ENCODE measurements around the gene NFS1.
"Not testable (repeated sequence)": the region's sequence is repeated elsewhere in the genome, so short reads cannot be mapped to it uniquely, and the experiment has no call there.

NFS1 gene

DNA sequence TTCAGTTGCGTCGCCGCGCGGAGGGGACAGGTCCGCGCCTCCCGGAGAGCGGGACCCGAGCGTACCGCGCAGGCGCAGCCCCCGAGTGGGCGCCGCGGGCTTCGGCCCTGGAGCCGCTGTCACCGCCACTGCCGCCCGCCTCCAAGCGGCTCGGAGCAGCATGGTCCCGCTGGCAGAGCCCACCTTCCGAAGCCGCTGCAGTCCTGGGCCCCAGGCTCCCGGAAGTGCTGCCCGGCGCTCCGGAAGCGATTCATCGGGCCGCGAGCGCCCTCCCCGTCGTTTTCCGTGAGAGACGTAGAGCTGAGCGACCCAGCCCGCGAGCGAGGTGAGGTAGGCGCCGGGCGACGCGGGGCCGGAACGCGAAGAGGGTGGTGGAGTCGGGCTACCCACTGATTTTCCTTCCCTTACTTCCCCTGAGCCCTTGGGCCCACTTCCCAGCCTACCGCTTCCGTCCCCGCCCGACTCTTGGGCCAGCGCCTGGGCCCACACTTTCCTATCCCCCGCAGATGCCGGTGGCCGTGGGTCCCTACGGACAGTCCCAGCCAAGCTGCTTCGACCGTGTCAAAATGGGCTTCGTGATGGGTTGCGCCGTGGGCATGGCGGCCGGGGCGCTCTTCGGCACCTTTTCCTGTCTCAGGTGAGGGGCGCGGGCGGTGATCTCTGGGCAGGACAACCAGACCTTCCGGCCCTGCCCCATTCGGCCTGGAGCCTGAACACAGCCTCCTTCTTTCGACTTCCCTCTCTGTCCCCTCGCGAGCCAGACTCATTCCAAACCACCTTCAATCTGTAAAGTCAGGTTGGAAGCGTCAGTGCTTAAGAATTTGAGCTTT lies at the start of gene NFS1, which contains the start of gene ROMO1:
Gene NFS1, minus strand, starts transcription at position 226 of the 830 bp plus-strand sequence. Its CDS starts 64 bp downstream, at position 162.
Gene ROMO1, plus strand, starts transcription at position 279 of the 830 bp plus-strand sequence. Its CDS starts 228 bp downstream, at position 507.
- DNase-seq (ENCODE audit: low spot score), result peak; percentile 75

DNA sequence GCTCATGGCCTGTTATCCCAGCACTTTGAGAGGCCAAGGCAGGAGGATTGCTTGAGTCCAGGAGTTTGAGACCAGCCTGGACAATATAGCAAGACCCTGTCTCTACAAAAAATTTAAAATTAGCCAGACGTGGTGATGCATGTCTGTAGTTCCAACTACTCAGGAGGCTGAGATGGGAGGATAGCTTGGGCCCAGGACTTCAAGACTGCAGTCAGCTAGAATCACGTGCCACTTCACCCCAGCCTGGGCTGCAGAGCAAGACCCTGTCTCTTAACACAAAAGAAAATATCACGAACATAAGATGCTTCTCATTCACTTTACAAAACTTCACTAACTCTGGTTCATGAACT lies 45.3 kb upstream of the NFS1 start:
- DNase-seq (ENCODE audit: low spot score), result not testable (repeated sequence)

DNA sequence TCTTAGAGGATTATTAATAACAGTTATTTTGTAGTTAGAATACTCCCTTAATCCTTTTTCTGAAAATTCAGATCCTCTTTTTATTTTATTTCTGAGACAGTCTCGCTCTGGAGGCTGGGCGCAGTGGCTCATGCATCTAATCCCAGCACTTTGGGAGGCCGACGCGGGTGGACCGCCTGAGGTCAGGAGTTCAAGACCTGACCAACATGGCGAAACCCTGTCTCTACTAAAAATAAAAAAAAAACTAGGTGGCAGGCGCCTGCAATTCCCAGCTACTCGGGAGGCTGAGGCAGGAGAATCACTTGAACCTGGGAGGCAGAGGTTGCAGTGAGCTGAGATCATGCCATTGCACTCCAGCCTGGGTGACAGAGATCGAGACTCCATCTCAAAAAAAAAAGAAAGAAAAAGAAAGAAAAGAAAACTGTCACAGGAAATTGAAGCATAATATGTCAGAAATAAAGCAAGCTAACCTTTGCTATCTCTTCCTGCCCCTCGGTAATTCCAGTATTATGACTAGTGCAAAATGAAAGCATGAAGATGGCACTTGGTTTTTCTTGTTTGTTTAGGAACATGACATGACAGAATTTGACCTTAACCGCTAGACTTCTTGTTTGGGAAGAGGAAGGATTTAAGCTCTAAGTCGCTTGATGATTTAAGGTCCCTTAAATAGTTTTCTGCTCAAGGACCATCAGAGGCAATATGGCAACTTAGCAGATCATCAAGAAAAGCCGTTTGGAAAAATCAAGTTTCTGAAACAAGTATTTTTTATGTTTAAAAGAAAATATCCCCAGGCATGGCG lies 44.7 kb upstream of the NFS1 start:
- DNase-seq (ENCODE audit: low spot score), result peak; percentile 72

DNA sequence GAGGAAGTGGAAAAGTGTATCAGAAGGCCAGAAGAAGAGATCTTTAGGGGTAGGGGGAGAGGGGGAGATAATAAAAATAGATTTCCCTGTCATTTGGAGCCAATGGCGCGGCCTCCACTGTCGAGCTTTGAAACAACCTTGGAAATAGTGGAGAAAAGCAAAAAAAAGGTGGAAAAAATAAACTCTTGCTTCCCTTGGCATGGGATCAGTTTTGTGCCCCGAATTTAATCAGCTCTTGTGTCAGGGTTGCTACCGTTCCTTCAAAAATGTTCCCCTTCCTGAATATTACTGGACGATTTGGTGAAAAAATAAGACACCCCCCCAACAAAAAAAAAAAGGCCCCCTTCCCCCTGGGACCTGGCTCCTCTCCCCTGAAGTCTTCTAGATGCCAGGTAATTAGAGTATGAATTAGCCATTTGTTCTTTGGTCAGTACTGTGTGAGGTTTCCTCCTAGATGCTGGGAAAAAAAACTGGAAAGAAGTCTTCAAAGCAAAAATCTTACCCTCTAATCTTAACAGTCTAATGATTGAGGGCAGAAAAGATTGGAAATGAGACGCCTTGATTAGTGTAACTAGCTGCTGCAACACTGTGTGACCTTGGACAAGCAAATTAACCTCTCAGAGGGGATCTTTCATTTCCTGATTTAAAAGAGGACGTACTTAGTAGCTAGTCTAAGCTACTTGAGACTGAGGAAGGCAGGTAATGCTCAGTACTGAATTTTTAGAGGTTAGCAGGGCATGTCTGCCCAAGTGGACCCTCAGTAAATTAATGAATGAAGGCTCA lies 43.8 kb upstream of the NFS1 start:
- peak; percentile 63 for DNase-seq (ENCODE audit: low spot score)

DNA sequence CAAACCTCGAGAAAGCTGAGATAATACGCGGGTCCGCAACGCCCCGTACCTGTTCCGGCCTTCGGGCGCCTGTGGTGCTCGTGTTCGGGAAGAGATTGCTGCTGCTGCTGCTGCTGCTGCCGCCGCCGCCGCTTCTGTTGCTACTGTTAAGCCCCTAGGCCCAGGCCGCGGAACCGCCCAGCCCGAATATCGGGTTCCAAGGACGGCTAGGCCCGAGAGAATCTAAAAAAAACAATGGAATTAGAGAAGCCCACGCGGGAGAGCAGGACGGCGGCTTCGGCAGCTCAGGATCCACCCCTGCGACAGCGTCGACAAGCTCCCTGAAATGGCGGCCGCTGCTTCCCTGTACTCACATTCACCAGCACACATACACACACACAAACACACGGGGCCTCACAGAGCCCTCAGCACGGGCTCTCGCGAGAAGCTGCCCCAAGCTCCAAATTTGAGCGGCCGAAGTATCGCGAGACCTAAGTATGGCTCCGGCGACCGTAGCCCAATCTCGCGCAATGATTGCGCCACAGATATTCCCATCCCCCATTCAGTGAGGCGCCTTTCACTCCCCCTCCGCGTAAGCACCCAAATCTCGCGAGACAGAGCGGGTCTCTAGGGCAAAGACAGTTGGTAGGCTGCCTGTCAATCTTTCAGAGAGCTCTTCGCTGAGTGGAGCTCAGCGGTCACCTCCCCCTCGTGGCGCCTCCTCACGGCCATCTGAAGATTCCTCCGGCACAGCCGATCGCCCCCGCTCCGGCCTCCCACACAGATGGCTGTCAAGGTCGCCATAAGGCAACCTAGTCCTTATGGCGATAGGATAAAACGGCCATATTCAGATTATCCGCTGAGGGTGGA lies 43.0 kb upstream of the NFS1 start, which contains the start of gene RBM39:
Gene RBM39, minus strand, starts transcription at position 369 of the 849 bp plus-strand sequence. CDS start 1,386 bp downstream, outside the sequence.
- DNase-seq (ENCODE audit: low spot score), result peak; percentile 100

DNA sequence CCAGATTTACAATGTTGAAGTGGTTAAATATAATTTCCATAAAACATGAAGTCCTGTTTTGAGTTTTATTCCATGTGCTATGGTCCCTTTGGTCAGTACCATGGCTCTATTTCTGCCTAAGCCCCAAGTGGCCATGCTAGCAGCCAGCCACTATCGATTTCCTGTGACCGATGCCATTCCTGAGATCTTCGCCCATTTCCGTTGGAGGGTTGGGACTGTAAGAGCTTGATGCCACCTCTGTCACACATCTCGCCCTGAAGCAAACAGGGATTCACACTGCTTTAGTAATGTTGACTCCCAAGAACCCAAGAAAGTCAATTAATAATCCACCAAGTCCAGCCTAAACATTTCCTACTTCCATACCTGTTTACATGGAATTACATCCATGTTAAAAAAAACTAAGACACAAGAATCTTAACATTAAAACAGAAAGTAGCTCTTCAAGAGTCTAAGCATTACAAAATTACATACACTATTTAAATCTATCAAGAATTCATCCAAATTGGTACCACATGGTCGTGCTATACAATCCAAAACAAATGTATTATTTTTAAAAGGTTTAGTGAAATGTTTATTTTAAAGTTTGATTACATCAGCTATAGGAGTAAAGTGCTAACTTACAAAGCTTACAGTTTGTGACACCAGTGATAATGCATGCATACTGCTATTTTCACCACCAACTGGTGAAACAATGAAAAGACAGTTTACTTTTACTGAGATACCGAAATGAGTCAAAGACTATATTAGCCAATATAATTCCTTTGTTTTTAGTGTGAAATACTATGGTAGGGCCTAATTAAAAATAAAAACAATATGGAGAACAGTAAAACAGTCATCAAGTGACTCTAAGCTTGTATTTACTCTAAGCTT lies 40.4 kb upstream of the NFS1 start:
- peak; percentile 53 for DNase-seq (ENCODE audit: low spot score)

DNA sequence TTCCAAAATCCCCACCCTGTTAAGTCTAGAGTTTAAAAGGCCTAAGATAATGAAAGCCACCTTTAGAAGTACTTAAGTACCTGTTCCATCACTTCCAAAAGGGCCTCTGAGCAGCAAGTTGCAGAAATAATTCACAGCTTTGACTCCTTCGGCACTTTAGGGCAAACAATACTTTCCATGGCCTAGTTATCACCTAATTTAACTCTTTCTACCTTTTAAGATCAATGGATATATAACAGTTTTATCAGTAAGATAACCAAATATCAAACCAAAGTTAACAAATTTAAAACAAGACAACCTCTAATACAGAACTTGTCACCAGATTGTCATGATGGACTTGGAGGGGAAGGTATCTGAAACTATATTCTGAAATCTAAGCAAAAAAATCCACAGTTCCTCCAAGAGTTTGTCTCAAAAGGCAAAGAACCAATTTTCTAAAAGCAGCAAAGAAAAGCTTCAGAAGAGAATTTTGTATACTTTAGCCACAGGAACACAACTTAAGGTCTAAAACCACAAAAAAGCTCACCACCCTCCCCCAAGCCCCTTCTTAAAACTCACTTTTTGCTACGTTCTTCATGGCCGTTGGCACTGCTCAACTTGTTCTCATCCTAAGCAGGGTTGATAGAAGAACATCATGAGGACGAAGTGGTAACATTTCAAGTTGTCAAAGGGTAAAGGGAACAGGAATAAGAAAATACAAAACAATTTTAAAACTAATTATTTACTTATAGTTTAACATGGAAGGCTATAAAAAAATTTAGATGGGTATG lies 39.4 kb upstream of the NFS1 start:
- DNase-seq (ENCODE audit: low spot score), result no peak

DNA sequence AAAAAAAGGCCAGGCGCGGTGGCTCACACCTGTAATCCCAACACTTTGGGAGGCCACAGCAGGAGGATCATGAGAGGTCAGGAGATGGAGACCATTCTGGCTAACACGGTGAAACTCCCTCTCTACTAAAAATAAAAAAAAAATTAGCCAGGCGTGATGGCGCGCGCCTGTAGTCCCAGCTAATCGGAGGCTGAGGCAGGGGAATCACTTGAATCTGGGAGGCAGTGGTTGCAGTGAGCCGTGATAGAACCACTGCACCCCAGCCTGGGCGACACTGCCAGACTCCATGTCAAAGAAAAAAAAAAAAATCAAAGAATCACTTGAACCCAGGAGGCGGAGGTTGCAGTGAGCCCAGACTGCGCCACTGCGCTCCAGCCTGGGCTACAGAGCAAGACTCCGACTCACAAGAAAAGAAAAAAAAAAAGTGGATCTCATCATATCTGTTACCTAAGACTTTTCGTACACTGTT lies 38.7 kb upstream of the NFS1 start:
- no peak for DNase-seq (ENCODE audit: low spot score)

DNA sequence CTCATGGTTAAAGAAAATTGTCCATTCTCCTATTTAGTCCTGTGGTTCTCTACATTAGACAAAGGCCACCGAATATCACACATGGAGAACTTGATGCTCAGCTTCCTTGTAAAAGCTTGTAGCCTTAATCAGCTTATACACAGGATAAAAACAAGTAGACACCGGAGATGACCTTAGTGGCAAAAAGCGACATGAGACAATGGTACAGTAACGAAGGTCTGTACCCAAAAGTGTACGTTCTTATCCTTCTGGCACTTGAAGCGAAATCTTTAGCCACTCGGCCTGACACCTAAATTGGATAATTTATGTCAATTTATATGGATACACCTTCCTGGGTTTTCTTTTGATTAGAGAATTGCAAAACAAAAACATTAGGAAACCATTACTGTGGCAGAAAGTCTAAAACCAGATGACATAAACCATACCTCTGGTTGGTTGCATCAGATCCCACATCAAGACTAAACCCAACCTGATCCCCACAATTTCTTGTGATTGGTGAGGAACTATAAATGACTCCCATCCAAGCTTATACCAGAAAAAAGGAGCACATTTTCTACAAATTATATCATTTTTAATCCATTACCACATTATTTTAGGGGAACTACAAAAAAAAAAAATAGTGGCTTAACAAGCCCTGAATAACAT lies 36.8 kb upstream of the NFS1 start:
- DNase-seq (ENCODE audit: low spot score), result no peak

DNA sequence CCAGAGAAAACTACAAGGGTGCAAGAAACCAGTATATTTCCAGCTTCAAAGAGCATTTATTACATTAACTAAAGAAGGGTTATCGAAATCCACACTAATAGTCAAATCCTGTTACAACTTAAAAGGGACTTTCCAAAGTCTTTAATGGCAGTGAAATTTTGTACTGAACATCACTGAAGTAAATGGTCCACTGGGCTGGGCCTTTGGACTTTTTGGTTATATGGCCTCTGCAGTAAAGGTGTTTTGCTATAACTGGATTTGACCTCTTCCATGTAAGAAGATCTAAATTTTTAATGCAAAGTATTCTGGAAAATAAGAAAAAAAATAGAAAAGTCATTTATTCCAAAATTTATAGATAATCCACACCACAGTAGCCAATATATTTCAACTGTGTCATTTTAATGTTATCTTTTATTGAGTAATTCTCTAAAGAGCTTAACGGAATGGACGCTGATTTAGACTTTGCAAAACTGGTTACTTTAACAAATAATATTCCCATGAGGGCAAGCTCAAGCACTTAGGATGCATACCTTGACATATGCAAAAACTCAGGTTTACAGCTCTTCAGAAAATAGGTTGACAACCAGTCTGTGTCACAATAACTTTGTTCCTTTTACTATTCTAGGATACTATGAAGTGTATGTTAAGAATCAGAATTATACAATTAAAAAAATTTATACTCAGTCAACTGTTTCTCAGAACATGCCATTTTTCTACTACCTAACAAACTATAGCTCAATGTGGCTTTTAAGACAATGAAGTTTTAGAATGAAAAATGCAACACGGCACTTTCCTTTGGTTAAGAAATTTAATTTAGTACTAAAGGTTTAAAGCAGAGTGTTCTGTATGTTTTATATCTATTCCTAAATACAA lies 35.9 kb upstream of the NFS1 start:
- no peak for DNase-seq (ENCODE audit: low spot score)

DNA sequence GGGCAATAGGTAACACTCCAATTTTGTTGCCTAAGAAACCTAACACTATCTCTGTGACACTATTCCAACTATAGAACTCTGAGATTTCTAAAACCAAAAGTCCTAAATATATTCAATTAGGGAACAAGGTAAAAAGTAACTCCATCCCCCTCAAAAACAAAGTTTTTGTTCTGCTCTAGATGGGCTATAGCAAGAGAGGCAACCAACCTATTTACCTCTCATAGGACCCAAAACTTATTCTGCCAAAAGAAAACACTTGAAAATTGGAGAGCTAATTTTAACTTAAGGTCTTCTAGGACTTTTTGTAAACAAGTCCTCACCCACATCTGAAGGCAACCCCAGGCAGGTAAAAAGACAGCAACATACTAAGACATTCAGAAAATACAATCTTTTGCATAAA lies 35.2 kb upstream of the NFS1 start:
- DNase-seq (ENCODE audit: low spot score), result no peak

DNA sequence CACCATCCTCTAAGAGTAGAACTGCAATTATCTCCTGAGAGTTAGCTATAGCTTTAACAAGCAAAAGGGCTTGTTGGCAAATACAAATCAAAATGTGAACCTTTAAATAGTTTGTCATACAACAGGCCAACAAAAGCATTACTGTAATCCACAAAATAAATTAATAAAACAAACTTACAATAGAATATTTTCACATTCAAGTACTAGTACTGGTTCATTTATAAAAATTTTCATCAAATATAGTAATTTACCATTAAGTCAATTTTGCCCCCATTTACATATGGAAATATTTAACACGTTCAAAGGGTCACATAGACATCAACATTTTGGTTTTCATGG lies 33.5 kb upstream of the NFS1 start:
- no peak for DNase-seq (ENCODE audit: low spot score)

DNA sequence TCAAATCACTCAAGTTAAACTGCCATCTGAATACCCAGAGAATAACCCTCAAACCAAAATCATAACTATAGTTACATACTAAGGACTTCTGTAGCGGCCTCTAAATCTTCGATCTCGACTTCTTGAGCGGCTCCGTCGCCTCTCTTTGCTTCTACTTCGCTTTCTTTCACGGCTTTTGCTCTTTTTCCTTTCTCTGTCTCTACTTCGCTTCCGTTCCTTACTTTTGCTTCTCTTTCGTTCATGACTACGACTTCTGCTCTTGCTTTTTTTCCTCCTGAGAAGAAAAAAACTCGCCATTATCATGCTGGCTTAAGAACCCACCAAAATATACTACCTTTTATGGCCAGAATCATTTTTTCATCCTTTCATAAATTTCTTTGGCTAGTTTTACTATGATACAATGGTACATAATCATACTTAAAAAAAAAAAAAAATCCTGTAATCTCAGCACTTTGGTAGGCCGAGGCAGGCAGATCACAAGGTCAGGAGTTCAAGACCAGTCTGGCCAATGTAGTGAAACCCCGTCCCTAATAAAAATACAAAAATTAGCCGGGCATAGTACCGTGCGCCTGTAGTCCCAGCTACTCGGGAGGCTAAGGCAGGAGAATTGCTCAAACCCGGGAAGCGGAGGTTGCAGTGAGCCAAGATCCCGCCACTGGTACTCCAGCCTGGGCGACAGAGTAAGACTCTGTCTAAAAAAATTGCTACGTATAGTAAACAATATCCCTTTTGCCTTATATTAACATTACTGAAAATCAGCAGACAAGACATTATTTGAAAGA lies 32.9 kb upstream of the NFS1 start:
- no peak for DNase-seq (ENCODE audit: low spot score)

DNA sequence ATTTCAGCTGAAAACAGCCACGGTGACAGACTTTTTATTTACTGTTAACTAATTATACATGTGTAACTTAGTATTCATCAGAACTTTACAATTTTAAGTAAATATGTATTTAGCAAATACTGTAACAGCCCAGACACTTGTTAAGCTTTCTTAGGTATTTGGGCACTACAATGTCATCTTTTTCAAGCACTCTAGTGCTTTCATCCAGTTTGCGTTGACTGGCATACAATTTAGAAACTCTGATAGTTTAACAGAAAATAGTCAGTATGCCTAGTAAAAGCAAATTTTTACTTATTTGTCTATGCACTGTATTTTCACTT lies 32.3 kb upstream of the NFS1 start:
- DNase-seq (ENCODE audit: low spot score), result no peak

DNA sequence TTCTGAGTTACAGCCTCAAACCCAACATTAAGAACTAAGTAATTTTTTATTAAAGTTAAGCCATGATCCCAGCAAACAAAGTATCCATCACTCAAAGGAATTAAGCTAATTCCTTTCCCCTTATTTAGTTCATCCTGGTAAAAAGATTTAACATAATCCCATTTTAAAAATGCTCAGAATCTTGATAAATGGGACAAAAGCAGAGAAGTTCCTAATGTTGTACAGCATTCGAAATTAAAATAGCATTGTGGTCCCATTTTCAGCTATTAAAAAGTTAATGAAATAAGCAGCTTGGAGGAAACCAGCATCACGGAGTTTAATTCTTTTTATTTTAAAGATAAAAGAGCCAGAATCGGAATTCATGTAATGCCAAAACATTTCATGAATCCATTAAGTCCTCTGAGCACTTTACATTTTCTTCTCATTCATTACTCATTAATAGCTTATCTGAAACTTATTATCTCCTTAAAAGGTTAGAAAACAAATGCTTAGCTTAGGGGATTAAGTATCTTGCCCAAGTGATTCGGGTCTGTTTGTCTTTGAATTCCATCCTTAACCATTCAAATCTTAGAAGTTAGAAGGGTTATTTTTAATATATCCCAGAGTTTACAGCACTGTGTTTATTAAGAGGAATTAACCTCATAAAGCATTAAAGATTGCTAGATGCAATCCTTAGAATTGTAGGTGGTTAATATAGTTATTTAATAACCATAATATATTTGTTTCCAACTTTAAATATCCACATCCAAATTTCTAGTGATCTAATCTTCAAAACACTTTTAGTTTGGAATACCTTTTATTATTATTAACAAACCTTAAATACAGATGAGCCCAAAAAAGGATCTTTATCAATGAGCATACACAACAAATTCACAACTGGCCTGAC lies 31.7 kb upstream of the NFS1 start:
- DNase-seq (ENCODE audit: low spot score), result no peak

DNA sequence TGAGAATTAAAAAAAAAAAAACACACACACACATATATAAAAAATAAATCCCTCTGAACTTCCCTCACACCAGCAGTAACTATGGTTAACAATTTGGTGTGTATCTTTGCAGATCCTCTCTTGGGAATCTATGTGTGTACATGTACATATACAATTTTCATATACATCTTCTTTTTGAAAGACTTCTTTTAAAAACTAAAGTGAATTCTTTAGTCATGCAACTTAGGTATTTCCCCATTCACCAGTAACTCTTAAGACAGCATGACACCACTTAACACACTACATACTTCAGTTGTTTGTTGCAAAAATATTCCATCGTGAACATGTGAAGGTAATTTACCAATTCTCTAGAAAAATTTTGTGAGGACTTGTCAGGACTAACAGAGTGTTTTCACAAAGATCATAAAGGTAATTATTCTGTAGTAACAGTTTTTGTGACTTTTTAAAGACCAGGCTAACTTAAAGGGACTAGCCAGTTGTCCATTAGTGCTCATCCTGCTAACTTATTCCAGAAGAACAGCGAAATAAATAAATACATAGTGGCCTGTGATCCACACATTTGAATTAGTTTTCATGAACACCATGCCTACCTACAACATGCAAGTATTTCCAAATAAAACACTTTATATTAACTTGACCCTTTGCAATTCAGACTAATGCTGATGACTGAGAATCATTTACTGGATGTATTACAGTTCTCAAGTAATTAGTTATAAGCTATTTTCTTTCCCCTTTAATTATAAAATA lies 30.9 kb upstream of the NFS1 start:
- DNase-seq (ENCODE audit: low spot score), result no peak
